ENCODE measurements around the gene WDR64.
"Not testable (repeated sequence)": the region's sequence is repeated elsewhere in the genome, so short reads cannot be mapped to it uniquely, and the experiment has no call there.

The WDR64 gene

GRCh38 chr1:241701483-241702295 is 49.6 kb downstream of the WDR64 start:
- no peak for ATAC-seq
- no peak for DNase-seq

- DNase-seq = no peak
- no peak for ATAC-seq
These were observed 50.6 kb downstream of the WDR64 start for GRCh38 chr1:241702442-241703373.

- not testable (repeated sequence) for DNase-seq, ATAC-seq
These were observed 51.7 kb downstream of the WDR64 start for GRCh38 chr1:241703739-241704138.

GRCh38 chr1:241706257-241706656 is 54.2 kb downstream of the WDR64 start:
- DNase-seq (no peak), ATAC-seq (peak; percentile 29)

GRCh38 chr1:241706967-241707366 is 54.9 kb downstream of the WDR64 start:
- ATAC-seq = peak; percentile 42
- peak; percentile 13 for DNase-seq

GRCh38 chr1:241707442-241707841 is 55.4 kb downstream of the WDR64 start:
- ATAC-seq (peak; percentile 25), DNase-seq (no peak)

- DNase-seq (no peak), ATAC-seq (no peak)
These were observed 59.2 kb downstream of the WDR64 start for GRCh38 chr1:241711326-241711725.

- no peak for DNase-seq
- no peak for ATAC-seq
These were observed 61.2 kb downstream of the WDR64 start for GRCh38 chr1:241713316-241713715.

- DNase-seq (no peak), ATAC-seq (no peak)
These were observed 62.5 kb downstream of the WDR64 start for GRCh38 chr1:241714321-241715218.

- DNase-seq (no peak), ATAC-seq (no peak)
These were observed 63.4 kb downstream of the WDR64 start for GRCh38 chr1:241715435-241715834.

- ATAC-seq (no peak), DNase-seq (no peak)
These were observed 63.9 kb downstream of the WDR64 start for GRCh38 chr1:241715956-241716355.

- ATAC-seq (peak; percentile 96), DNase-seq (peak; percentile 19)
These were observed 65.0 kb downstream of the WDR64 start for GRCh38 chr1:241716915-241717656.

GRCh38 chr1:241717975-241718374 is 65.9 kb downstream of the WDR64 start:
- no peak for ATAC-seq
- no peak for DNase-seq

GRCh38 chr1:241721011-241721410 is 68.9 kb downstream of the WDR64 start:
- ATAC-seq (no peak), DNase-seq (no peak)

- no peak for ATAC-seq
These were observed 70.9 kb downstream of the WDR64 start for GRCh38 chr1:241722947-241723346.

GRCh38 chr1:241724741-241725356 is 72.8 kb downstream of the WDR64 start:
- DNase-seq (no peak), ATAC-seq (no peak)

More at GRCh38 chr1:241722947-241723346, 70.9 kb downstream of the WDR64 start:
- no peak for DNase-seq

- DNase-seq (no peak), ATAC-seq (no peak)
These were observed 78.0 kb downstream of the WDR64 start for GRCh38 chr1:241730031-241730430.

- ATAC-seq = no peak
- DNase-seq = no peak
These were observed 81.8 kb downstream of the WDR64 start for GRCh38 chr1:241733899-241734298.

- no peak for ATAC-seq
These were observed 82.5 kb downstream of the WDR64 start for GRCh38 chr1:241734533-241734932.

GRCh38 chr1:241735493-241735926 is 83.4 kb downstream of the WDR64 start:
- not testable (repeated sequence) for ATAC-seq, DNase-seq

More at GRCh38 chr1:241734533-241734932, 82.5 kb downstream of the WDR64 start:
- DNase-seq = no peak

GRCh38 chr1:241736387-241736786 is 84.3 kb downstream of the WDR64 start:
- ATAC-seq = no peak

More at GRCh38 chr1:241736387-241736786, 84.3 kb downstream of the WDR64 start:
- no peak for DNase-seq

All from stimulated activated naive CD8-positive, alpha-beta T cell treated with anti-CD3 and anti-CD28 coated beads, Interleukin-15, Interleukin-2, amounts not matched to agents 100 U/mL and 50 U/mL, for 24 hours (primary cell).